HG02970 (cell line): ENCODE results near the gene FMN1.

Experiments
- ATAC-seq: cut with Tn5 transposase; IDR thresholded peaks from one replicate; pipeline ENCODE4 v1.9.1; 2021; ENCODE audit warnings: mild to moderate bottlenecking, moderate library complexity, moderate number of reproducible peaks; ENCODE audit not compliant: unreplicated experiment, low FRiP score

The FMN1 gene

DNA sequence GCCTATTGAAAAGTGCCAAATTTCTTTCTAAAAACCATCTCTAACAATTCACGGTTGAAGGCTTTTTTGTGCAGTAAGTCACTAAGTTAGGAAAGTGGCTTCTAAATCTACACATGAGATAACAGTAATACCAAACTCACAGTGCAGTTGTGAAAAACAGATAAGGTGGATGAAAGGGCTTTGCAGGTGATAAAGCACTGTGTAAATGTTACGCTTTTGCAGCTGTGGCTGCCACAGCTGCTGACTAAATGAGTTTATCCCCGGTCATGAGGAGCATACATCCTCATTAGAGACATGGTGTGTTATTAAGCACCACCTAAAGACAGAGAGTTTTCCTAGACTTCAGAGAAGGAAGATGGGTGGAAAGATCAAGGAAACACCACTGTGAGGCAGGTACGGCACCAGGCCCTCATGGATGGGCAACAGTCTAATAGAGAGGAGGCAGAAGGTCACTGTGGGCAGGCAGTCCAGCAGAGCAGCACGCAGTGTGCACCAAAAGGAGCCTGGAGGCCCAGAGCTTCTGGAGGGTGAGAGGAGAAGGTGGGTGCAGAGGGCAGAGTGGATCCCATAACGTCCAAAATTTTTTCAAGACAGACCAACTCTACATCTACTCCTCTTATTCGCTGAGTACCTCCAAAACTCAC lies 68.5 kb downstream of the FMN1 start:
- ATAC-seq = no peak

- ATAC-seq = no peak
These were observed 69.7 kb downstream of the FMN1 start for GRCh38 chr15:33124811-33125210.

DNA sequence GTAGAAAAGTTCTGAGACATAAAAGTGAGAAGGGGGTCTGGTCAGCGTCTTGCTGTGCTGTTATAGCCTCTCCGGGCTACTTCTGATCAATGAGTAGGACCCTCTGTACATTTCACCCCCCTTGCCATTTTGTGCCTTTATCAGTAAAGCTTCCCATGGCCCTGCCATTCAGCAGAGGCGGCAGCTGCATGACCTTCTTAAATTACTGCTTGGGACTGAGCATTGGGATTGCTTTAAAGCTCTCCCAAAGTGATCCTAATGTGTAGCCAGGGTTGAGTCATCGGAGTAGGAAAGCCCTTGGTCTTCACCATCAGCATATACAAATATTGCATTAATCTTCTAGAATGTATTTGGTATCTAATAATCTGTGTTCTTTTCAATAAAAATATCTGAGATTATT lies 70.2 kb downstream of the FMN1 start:
- no peak for ATAC-seq

DNA sequence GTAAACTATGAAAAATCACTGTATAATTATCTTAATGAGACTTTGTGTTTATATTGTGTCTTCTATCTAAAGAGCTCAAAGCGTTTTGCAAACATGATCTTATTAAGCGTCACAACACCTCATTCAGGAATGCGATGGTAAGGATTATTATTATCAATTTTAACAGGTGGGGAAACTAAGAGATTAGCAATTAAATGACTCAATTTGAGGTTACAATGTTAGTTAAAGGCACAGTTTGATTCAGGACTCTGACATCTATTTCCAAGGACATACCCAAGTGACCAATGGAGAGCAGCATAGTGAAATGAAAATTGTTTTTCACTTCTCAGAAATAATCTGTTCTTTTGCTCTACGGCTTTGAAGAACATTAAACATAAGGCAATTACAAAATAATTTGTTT lies 74.6 kb downstream of the FMN1 start:
- ATAC-seq = no peak

GRCh38 chr15:33119273-33119672 lies 75.2 kb downstream of the FMN1 start:
- no peak for ATAC-seq

DNA sequence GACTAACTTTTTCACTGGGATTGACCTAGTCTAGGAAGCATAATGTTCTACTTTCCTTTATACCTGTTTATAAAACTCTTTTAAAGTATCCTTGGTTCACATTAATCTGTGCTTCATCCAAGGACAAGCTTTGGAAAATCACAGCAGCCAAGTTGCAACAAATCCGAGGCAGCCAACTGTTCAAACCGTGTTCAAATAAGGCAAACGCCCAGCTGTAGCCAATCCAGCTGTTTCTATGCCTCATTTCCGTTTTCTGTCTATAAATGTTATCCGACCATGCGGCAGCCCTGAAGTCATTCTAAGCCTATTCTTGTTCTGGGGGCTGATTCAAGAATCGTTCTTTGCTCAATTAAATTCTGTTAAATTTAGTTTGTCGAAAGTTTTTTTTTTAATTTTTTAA lies 78.3 kb downstream of the FMN1 start:
- no peak for ATAC-seq

GRCh38 chr15:33115191-33115861 lies 79.2 kb downstream of the FMN1 start:
- ATAC-seq = no peak

DNA sequence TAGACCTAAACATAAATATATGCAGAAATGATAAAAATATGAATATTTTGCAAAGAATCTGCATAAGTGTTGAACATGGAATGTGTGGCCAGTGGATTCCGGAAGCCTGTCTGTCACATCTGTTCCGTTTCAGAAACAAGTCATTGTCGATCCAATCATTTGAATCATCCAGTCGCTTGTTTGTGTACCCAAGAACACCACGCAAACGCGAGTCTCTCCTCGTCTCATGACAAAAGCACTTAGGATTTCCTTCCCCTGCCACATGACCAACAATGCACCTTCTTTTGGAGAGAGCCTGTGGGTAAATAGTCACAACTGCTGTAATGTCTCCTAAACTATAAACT lies 80.2 kb downstream of the FMN1 start:
- ATAC-seq = no peak

GRCh38 chr15:33113666-33114373 lies 80.7 kb downstream of the FMN1 start:
- no peak for ATAC-seq

DNA sequence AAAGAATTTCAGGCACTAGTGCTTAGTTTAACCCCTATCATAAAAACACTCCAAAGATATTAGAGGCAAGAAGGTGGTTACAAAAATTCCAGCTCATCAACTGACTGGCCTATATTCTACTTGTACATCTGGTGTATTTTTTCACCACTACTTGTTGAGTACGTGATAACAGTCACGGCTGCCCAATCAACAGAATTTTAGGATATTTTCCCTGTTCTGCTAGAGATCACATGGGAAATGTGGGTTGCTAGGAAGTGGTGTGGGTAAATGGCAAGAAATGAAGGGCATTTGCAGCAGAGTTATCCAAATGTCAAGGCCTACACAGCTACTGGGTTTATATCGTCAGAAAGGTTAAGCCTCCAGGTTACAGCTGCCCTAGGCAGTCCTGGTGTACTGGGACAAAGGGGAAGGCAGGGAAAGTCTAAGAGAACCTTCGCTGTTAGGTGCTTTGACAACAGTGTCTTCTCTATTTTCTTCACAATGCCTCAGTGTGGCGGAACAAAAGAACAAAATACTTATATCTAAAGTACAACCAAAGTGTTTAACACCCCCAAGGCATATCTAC lies 81.9 kb downstream of the FMN1 start:
- no peak for ATAC-seq

DNA sequence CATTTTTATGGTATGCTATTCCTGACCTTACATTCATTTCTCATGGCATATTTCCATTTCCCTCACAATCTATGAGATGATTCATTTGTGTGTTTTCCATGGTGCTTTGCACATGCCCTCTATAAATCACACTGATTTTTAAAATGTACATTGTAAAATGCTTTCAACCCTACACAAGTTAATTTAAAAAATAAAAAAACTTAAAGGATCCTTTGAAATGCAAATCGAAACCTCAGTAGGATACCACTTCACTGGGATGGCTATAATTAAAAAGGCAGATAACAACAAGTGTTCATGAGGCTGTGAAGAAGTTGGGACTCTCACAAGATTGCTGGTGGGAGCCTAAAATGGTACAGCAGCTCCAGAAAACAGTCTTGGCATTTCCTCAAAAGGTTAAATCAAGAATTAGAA lies 83.5 kb downstream of the FMN1 start:
- no peak for ATAC-seq

- no peak for ATAC-seq
These were observed 85.2 kb downstream of the FMN1 start for GRCh38 chr15:33109345-33109744.

DNA sequence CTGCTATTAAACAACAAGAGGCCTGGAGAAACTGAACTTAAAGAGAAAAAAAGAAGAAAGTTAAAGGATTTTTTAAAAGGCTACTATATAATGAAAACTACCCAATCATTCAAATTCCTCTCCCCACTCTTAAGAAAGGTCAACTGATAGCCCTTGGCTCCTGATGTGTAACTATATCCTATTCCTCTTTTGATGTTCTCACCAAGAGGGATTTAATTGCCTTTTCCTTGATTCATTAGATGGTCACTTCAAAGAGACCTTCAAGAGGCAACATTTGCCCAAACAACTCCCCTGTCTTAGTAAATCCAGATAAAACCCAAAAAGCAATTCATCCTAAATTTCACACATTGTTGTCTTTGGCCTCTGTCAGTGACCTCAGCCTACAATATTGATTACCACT lies 86.0 kb downstream of the FMN1 start:
- no peak for ATAC-seq

GRCh38 chr15:33107950-33108349 lies 86.6 kb downstream of the FMN1 start:
- ATAC-seq = no peak

GRCh38 chr15:33104212-33104611 lies 90.3 kb downstream of the FMN1 start:
- ATAC-seq = no peak

DNA sequence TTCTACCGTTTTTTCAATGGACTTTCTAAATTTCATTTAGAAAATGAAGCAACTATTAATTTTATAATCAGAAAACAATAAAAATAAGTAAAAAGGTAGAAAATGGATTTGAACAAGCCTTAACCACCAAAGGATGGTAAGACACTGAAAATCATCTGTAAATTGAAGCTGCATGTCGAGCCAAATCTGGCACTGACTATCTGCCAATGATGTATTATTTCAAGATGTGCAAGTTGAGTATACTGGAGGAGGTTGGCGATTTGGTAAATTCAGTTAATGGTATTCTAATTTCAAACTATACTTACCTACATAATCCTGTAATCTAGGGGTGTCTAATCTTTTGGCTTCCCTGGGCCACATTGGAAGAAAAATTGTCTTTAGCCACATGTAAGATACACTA lies 93.5 kb downstream of the FMN1 start:
- no peak for ATAC-seq

DNA sequence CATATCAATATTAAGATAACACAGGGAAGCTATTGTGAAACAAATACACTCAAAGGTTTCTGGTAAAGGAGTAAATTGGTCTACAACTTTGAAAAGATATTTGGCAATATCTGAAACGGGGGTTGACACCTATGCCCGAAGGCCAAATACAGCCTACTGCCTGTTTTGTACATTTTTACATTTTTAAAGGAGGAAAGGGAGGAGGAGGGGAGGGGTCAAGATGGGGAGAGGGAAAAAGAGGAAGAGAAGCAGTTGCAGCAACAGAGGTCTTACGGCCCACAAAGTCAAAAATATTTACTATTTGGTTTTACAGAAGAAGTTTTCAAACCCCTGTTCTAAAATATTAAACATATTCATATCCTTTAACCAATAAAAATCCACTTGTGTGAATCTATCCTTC lies 94.2 kb downstream of the FMN1 start:
- no peak for ATAC-seq

GRCh38 chr15:33099739-33100138 lies 94.8 kb downstream of the FMN1 start:
- ATAC-seq = no peak

DNA sequence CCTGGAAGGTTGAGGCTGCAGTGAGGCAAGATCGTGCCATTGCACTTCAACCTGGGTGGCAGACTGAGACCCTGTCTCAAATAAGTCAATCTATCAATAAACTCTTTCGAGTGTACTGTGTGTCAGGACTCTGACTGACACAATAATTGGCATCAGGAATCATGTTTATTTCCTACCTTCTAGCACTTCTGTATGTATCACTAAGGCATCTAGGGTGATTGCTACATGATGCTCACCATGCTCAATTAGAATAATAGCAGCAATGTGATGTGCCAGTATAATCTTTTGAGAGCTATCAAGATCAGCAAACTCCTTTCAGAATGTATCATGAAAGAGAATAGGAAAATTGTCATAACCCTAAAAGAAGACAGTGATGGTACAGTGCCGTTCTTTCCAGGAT lies 95.3 kb downstream of the FMN1 start:
- no peak for ATAC-seq

- ATAC-seq = no peak
These were observed 96.1 kb downstream of the FMN1 start for GRCh38 chr15:33098094-33099058.

DNA sequence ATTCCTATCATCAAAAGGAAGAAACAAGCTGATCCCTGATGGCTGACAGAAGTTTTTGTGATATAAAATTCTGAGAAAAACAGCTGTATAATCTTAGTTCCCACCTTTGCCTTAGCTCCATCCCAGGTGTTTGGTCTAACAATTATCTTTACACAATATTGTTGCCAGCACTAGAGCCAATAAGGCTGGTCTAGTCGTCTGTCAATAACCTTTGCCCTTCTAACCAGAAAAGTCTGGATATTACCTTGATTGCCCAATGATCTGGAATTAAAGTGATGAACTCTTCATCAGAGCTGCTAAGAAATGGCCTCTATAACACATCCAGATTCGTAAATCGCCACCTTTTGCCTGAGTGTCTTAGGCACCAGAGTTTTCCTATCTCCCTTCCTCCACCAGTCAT lies 98.4 kb downstream of the FMN1 start:
- no peak for ATAC-seq
